ENCODE results near the gene PCK1.

PCK1 gene

DNA sequence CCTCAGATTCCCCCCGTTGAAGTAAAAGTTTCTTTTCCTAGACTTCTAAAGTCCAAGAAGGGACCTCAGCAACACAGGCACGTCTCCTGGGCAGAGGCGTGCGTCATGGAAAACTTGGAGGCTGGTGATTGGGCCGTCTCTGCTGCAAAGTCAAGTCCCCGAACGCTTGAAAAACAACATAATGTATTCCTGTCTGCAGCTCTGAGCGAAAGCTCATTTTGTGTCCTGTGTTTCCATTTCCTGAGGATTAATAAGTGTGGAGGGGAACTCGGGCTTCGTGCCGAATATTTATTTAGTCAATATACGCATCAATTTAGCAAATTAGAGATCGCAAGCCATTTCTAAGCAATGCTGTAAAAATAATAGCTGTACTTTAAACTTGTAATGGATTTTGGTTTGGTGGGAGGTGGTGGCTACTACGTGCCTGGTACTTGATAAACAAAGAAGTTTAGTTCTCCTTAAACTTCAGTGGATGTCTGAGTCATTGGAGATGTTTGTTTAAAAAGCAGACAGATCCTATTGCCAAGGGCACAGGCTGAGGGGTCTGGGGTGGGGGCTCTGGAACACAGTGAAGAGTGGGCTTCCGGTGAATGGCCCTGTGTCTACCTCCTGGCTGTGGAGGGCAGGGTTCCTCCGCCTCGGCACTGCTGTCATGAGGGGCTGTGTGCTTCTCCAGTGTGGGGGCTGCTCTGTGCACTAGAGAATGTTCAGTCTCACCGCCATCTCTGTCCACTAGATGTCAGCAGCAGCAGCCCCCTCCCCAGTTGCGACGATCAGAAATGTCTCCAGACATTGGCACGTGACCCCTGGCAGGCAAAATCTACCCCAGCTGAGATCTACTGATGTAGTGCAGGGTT lies 21.8 kb downstream of the PCK1 start:
- no peak overlapping the region for H3K27ac ChIP-seq (ENCODE audit: insufficient read depth, low read depth, low read length, poor library complexity, severe bottlenecking)
- peaks cover 8% of the 10 kb centered on the region for H3K4me1 ChIP-seq (ENCODE audit: control insufficient read depth, insufficient read depth, low read length)
- H3K9me3 ChIP-seq (ENCODE audit: control insufficient read depth, low read length), result no peaks in the 10 kb centered on the region
- H3K27me3 ChIP-seq (ENCODE audit: control insufficient read depth, insufficient read depth, low read length, poor library complexity, severe bottlenecking), result no peaks in the 10 kb centered on the region
- 70% methylated on average over 21 of the region's 21 CpGs for WGBS, 2 experiments
- H3K36me3 ChIP-seq (ENCODE audit: control insufficient read depth, insufficient read depth, low read length), result no peaks in the 10 kb centered on the region
- H3K4me3 ChIP-seq (ENCODE audit: insufficient read depth, low read depth, low read length), result no peak overlapping the region

DNA sequence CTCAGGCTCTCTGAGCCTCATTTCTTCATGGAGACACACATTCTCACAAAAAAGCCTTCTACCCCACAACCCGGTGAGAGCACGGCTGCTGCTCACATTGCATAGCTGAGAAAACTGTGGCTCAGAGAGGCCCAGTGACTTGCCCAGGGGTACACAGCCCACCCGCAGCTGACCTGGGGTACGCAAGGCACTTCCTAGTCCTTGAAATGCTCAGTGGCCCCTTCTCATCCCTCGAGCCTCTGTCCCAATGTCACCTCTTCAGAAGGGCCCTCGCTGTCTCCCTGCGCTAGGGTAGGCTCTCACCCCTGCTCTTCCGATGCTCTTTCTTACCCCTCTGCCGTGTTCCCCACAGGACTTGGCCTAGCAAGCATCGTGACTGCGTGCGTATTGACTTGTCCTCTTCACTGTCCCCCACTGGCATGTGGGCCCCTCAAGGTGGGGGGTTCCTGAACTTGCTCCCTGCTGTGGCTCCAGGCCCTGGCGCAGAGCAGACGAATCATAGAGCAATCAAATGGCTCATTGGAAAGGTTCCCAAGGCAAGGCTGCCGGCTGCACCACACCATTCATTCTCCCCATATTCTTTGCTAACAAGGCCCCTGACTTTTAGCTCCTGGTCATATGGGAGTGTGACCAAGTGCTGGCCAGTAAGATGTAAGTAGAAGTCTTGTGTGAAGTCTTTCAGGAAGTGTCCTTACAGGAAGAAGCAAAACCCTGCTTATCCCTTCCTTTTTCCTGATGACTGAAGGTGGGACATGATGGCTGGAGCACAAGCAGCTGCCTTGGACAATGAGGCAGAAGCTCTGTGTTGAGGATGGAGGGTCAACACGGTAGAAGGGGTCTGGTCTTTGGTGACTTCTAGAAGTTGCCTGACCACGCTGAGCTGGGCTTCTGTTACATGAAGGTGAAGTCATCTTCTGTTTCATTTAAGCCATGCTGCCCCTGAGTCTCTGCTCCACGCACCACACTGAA lies 22.7 kb downstream of the PCK1 start:
- peaks cover 8% of the 10 kb centered on the region for H3K4me1 ChIP-seq (ENCODE audit: control insufficient read depth, insufficient read depth, low read length)
- no peaks in the 10 kb centered on the region for H3K9me3 ChIP-seq (ENCODE audit: control insufficient read depth, low read length)
- H3K36me3 ChIP-seq (ENCODE audit: control insufficient read depth, insufficient read depth, low read length), result no peaks in the 10 kb centered on the region
- 90 to 92% methylated on average over 18 of the region's 18 CpGs for WGBS, 2 experiments
- no peak overlapping the region for H3K27ac ChIP-seq (ENCODE audit: insufficient read depth, low read depth, low read length, poor library complexity, severe bottlenecking)
- no peak overlapping the region for H3K4me3 ChIP-seq (ENCODE audit: insufficient read depth, low read depth, low read length)
- no peaks in the 10 kb centered on the region for H3K27me3 ChIP-seq (ENCODE audit: control insufficient read depth, insufficient read depth, low read length, poor library complexity, severe bottlenecking)

DNA sequence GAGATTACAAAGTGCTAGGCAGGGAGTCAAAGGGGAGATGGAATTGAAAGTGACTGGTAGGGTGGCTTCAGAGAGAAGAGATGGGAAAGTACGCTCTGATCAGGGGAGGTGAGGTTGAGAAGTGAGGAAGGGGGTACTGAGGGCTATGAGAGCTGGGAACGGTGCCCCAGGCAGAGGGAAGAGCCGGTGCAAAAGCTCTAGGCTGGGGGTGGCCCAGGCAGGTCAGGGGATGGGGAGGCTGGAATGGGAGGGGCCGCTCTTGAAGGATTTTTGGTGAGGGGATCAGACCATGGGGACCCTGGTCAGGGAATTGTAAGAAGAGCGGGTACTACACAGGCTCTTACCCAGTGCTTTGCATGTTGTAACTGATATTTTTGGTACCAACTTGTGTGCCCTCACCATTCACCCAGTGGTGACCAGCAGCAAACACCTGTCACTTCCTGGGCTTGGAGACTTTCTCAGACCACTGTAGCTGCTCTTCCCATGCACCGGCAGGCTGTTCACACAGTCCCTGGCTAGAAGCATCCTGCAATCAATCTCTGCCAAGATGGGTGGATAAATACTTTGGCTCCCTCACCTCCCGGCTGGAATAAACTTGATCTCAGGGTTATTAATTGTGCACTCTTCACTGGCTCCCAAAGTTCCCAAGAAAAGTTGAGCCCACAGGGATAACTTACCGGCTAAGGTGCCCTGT lies 24.0 kb downstream of the PCK1 start:
- H3K27me3 ChIP-seq (ENCODE audit: control insufficient read depth, insufficient read depth, low read length, poor library complexity, severe bottlenecking), result no peaks in the 10 kb centered on the region

GRCh38 chr20:57585466-57586213 lies 24.7 kb downstream of the PCK1 start:
- Histone ChIP-seq H3K4me3 (ENCODE audit: insufficient read depth, low read depth, low read length) (no peak overlapping the region), H3K27ac (ENCODE audit: insufficient read depth, low read depth, low read length, poor library complexity, severe bottlenecking) (no peak overlapping the region), H3K9me3 (ENCODE audit: control insufficient read depth, low read length) (no peaks in the 10 kb centered on the region), H3K36me3 (ENCODE audit: control insufficient read depth, insufficient read depth, low read length) (no peaks in the 10 kb centered on the region), H3K4me1 (ENCODE audit: control insufficient read depth, insufficient read depth, low read length) (peaks cover 15% of the 10 kb centered on the region), H3K27me3 (ENCODE audit: control insufficient read depth, insufficient read depth, low read length, poor library complexity, severe bottlenecking) (no peaks in the 10 kb centered on the region)
- WGBS, 2 experiments, result 92 to 93% methylated on average over 17 of the region's 17 CpGs

More for the DNA sequence above, 24.0 kb downstream of the PCK1 start:
- H3K4me1 ChIP-seq (ENCODE audit: control insufficient read depth, insufficient read depth, low read length), result peaks cover 15% of the 10 kb centered on the region
- 94% methylated on average over 8 of the region's 8 CpGs for WGBS, 2 experiments
- H3K27ac ChIP-seq (ENCODE audit: insufficient read depth, low read depth, low read length, poor library complexity, severe bottlenecking), result no peak overlapping the region
- H3K4me3 ChIP-seq (ENCODE audit: insufficient read depth, low read depth, low read length), result no peak overlapping the region
- no peaks in the 10 kb centered on the region for H3K9me3 ChIP-seq (ENCODE audit: control insufficient read depth, low read length)
- H3K36me3 ChIP-seq (ENCODE audit: control insufficient read depth, insufficient read depth, low read length), result no peaks in the 10 kb centered on the region

DNA sequence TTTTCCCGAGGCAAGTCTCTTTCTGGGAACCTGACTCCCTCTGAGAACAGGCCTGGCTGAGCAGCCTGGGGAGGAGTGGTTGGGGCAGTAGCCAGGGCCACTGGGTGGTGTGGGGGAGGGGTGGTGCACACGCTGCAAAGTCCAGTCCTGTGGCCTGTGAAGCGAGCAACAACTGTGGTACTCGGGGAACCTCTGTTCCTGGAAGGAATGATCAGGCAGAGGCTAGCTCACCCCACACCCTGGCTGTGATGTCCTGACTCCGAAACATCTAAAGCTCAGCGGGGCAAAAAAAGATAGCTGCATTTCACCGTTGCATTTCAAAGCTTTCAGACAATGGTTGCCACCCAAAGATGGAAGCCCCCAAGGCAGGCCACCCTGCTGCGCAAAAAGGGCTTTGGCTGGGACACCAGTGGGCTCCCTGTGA lies 25.5 kb downstream of the PCK1 start:
- H3K27me3 ChIP-seq (ENCODE audit: control insufficient read depth, insufficient read depth, low read length, poor library complexity, severe bottlenecking), result no peaks in the 10 kb centered on the region
- no peak overlapping the region for H3K27ac ChIP-seq (ENCODE audit: insufficient read depth, low read depth, low read length, poor library complexity, severe bottlenecking)
- no peaks in the 10 kb centered on the region for H3K9me3 ChIP-seq (ENCODE audit: control insufficient read depth, low read length)
- no peaks in the 10 kb centered on the region for H3K36me3 ChIP-seq (ENCODE audit: control insufficient read depth, insufficient read depth, low read length)
- H3K4me1 ChIP-seq (ENCODE audit: control insufficient read depth, insufficient read depth, low read length), result peaks cover 15% of the 10 kb centered on the region
- no peak overlapping the region for H3K4me3 ChIP-seq (ENCODE audit: insufficient read depth, low read depth, low read length)
- WGBS, 2 experiments, result 65 to 67% methylated on average over 8 of the region's 8 CpGs

DNA sequence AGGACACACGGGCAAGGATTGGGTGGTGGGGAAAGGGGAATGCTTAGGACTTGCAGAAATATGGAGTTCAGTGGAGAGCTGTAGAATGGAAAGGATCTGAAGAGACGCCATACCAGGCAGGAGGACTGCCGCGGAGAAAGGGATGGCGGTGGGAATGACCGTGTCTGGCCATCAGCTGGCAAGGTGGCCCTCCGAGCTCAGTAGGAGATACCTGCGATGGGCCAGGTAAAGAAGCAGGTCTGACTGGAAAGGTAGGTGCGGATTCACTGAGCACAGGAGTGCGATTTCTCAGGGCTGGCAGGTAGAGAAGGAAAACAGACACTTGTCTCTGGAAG lies 26.0 kb downstream of the PCK1 start:
- 86% methylated on average over 10 of the region's 10 CpGs for WGBS, 2 experiments
- Histone ChIP-seq H3K4me3 (ENCODE audit: insufficient read depth, low read depth, low read length) (no peak overlapping the region), H3K27me3 (ENCODE audit: control insufficient read depth, insufficient read depth, low read length, poor library complexity, severe bottlenecking) (no peaks in the 10 kb centered on the region), H3K4me1 (ENCODE audit: control insufficient read depth, insufficient read depth, low read length) (peaks cover 15% of the 10 kb centered on the region), H3K27ac (ENCODE audit: insufficient read depth, low read depth, low read length, poor library complexity, severe bottlenecking) (no peak overlapping the region), H3K9me3 (ENCODE audit: control insufficient read depth, low read length) (no peaks in the 10 kb centered on the region), H3K36me3 (ENCODE audit: control insufficient read depth, insufficient read depth, low read length) (no peaks in the 10 kb centered on the region)

DNA sequence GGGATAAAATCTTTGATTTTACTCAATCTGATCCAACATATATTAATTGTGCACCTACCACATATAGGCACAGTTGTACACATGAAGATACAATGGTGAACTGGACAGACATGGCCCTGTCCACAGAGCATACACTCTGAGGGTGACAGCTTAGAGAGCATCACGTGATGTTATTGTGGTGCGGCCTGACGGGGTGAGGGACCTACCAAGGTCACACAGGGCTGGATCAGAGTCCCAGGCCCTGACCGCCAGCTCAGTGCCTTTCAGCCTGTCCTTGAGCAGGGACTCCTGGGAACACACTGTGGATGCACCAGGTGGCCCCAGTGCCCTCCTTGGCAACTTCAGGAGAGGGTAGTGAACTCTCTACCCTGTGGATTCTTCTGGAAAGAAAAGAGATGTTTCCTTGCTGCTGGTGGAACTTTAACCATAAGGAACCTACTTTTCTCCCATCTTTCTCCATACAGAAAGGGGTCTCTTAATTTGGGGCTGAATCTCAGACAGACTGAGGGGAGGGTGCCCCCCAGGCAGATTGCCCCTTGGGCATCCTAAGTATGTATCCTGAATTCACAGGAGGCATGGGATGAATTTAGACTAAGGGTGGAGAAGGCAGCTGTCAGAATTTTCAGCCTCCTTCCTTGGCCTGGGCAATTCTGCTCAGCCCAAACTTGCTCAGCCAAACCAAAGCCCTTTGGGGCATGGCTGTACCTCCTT lies 26.5 kb downstream of the PCK1 start:
- peaks cover 15% of the 10 kb centered on the region for H3K4me1 ChIP-seq (ENCODE audit: control insufficient read depth, insufficient read depth, low read length)
- no peaks in the 10 kb centered on the region for H3K36me3 ChIP-seq (ENCODE audit: control insufficient read depth, insufficient read depth, low read length)
- H3K9me3 ChIP-seq (ENCODE audit: control insufficient read depth, low read length), result no peaks in the 10 kb centered on the region
- WGBS, 2 experiments, result 95 to 97% methylated on average over 4 of the region's 4 CpGs
- H3K4me3 ChIP-seq (ENCODE audit: insufficient read depth, low read depth, low read length), result no peak overlapping the region
- no peaks in the 10 kb centered on the region for H3K27me3 ChIP-seq (ENCODE audit: control insufficient read depth, insufficient read depth, low read length, poor library complexity, severe bottlenecking)
- no peak overlapping the region for H3K27ac ChIP-seq (ENCODE audit: insufficient read depth, low read depth, low read length, poor library complexity, severe bottlenecking)

DNA sequence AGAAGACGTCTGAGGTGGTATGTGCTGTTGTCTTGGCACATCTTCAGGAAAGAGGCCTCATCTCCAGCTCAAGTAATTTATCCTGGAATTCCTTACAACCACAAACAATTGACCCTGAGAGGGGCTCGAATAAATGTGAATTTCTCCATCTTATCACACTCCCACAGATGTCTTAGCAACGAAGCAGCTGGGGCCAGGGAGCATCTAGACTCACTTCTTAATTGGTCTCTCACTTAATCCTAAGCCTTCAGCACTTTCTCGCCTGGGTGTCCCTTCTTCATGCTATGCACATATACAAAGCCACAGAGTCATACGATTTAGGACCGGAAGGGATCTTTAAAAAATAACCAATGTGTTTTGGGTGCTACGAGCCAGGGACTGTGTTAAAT lies 27.1 kb downstream of the PCK1 start:
- H3K27me3 ChIP-seq (ENCODE audit: control insufficient read depth, insufficient read depth, low read length, poor library complexity, severe bottlenecking), result no peaks in the 10 kb centered on the region
- WGBS, 2 experiments, result 94 to 95% methylated on average over 7 of the region's 7 CpGs
- no peak overlapping the region for H3K4me3 ChIP-seq (ENCODE audit: insufficient read depth, low read depth, low read length)
- peaks cover 15% of the 10 kb centered on the region for H3K4me1 ChIP-seq (ENCODE audit: control insufficient read depth, insufficient read depth, low read length)
- no peaks in the 10 kb centered on the region for H3K9me3 ChIP-seq (ENCODE audit: control insufficient read depth, low read length)
- no peak overlapping the region for H3K27ac ChIP-seq (ENCODE audit: insufficient read depth, low read depth, low read length, poor library complexity, severe bottlenecking)
- H3K36me3 ChIP-seq (ENCODE audit: control insufficient read depth, insufficient read depth, low read length), result no peaks in the 10 kb centered on the region

DNA sequence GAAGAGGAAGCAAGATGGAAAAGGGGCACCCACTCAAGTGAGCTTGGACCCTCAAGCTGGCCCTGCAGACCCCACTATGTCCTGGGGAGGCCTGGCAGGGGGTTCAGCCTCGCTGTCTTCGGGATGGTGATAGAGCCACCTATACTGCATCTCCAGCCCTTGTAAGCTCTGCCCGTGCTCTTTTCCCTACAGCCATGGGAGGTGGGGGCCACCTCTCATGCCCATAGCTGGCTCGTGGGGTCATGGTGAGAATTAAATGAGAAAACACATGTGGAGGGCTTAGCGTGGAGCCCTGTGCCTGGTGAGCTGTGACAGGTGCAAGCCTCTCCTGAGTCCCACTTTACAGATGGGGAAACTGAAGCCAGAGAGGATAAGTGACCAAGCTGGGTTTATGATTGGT lies 27.7 kb downstream of the PCK1 start:
- WGBS, 2 experiments, result 95 to 96% methylated on average over 5 of the region's 5 CpGs
- H3K36me3 ChIP-seq (ENCODE audit: control insufficient read depth, insufficient read depth, low read length), result no peaks in the 10 kb centered on the region
- no peaks in the 10 kb centered on the region for H3K9me3 ChIP-seq (ENCODE audit: control insufficient read depth, low read length)
- no peak overlapping the region for H3K27ac ChIP-seq (ENCODE audit: insufficient read depth, low read depth, low read length, poor library complexity, severe bottlenecking)
- H3K27me3 ChIP-seq (ENCODE audit: control insufficient read depth, insufficient read depth, low read length, poor library complexity, severe bottlenecking), result no peaks in the 10 kb centered on the region
- no peak overlapping the region for H3K4me3 ChIP-seq (ENCODE audit: insufficient read depth, low read depth, low read length)
- peaks cover 15% of the 10 kb centered on the region for H3K4me1 ChIP-seq (ENCODE audit: control insufficient read depth, insufficient read depth, low read length)
